Panc1 (cell line): ENCODE data around the gene LMCD1. TPM values are rescaled to one million over a fixed set of nuclear protein-coding genes. Genes with fewer than 3 reads are reported as not detected.

Experiments
- ATAC-seq: fragments of 200-7000 bp; cut with Tn5 transposase; 2 replicates; pipeline ENCODE4 v1.9.1; 2020; ENCODE audit warnings: mild to moderate bottlenecking, moderate library complexity
- BruUV-seq: library from RNA; stranded (reverse); fragments of 400-500 nt; replicated peaks from 2 replicates; lab custom pipeline; 2021; lab: Mats Ljungman, UMichigan
- CTCF ChIA-PET: fragments of 300-600 bp; sonication (Branson Sonifier 250); formaldehyde crosslinking; loops from one replicate; lab custom pipeline; 2022; ENCODE audit warnings: antibody characterized with exemption; lab: Charles Lee
- POLR2A ChIA-PET: fragments of 300-600 bp; sonication (Branson Sonifier 250); formaldehyde crosslinking; loops from one replicate; lab custom pipeline; 2022; ENCODE audit warnings: antibody characterized with exemption; lab: Charles Lee
- DNase-seq: peaks from one replicate; pipeline ENCODE4 v3.0.0-alpha.2; 2010; ENCODE audit warnings: low read depth, low spot score
- H3K27ac ChIP-seq: 2 replicates; pipeline ENCODE4 v1.5.1; 2011; ENCODE audit warnings: mild to moderate bottlenecking, low read length, inconsistent platforms
- H3K27me3 ChIP-seq: fragments of 200-500 bp; sonication (Bioruptor generic); 2 replicates; pipeline ENCODE4 v1.6.0; 2014; ENCODE audit warnings: low read length, inconsistent platforms; ENCODE audit not compliant: control insufficient read depth, insufficient read depth
- H3K36me3 ChIP-seq: fragments of 200-500 bp; sonication (Bioruptor generic); 2 replicates; pipeline ENCODE4 v1.5.1; 2014; ENCODE audit warnings: inconsistent platforms, mild to moderate bottlenecking, low read length, moderate library complexity; ENCODE audit not compliant: control insufficient read depth, insufficient read depth
- H3K4me1 ChIP-seq: 2 replicates; pipeline ENCODE4 v1.5.1; 2011; ENCODE audit warnings: inconsistent platforms, mild to moderate bottlenecking, low read length, moderate library complexity; ENCODE audit not compliant: control insufficient read depth, insufficient read depth
- H3K4me3 ChIP-seq, 2 experiments: 2 replicates each; pipeline ENCODE4 v1.5.1; 2011 to 2012; ENCODE audit warnings: low read depth in 2 of 2, low read length in 2 of 2, mild to moderate bottlenecking in 2 of 2, inconsistent platforms in 1 of 2, moderate library complexity in 1 of 2
- H3K9me3 ChIP-seq: fragments of 200-500 bp; sonication (Bioruptor generic); 2 replicates; pipeline ENCODE4 v1.5.1; 2014; ENCODE audit warnings: low read depth, mild to moderate bottlenecking, inconsistent platforms, low read length, moderate library complexity; ENCODE audit not compliant: control insufficient read depth, insufficient read depth
- POLR2AphosphoS5 ChIP-seq: IDR thresholded peaks from 2 replicates; pipeline ENCODE4 v1.6.1; 2012; ENCODE audit warnings: mild to moderate bottlenecking, low read depth, low read length, moderate library complexity
- SIN3A ChIP-seq: IDR thresholded peaks from 2 replicates; pipeline ENCODE4 v1.6.1; 2012; ENCODE audit warnings: low read depth, mild to moderate bottlenecking, low read length, moderate library complexity, borderline replicate concordance; ENCODE audit not compliant: insufficient read depth
- TCF7L2 ChIP-seq: IDR thresholded peaks from 2 replicates; pipeline ENCODE4 v1.6.1; 2011; ENCODE audit warnings: mild to moderate bottlenecking, low read depth, low read length, inconsistent platforms
- in situ Hi-C: cut with HindIII; loops from 2 replicates; pipeline ENCODE4 v1.10.0; 2016; ENCODE audit warnings: low sequenced_read_pairs, low pct_unique_long_range_greater_than_20kb
- intact Hi-C: fragments of 100-400 bp; cut with micrococcal nuclease; formaldehyde crosslinking; loops from one replicate; pipeline ENCODE4 v1.10.0; 2022; ENCODE audit not compliant: unreplicated experiment
- total RNA-seq: library from RNA; stranded (reverse); gene quantifications from one replicate; pipeline ENCODE4 v1.2.1, GENCODE V29; 2021; ENCODE audit not compliant: unreplicated experiment
- TF ChIP-seq, protein P1 (sequence below): fragments of 450-650 bp; IDR thresholded peaks from 2 replicates; pipeline ENCODE4 v1.5.1; 2017; ENCODE audit warnings: mild to moderate bottlenecking
- TF ChIP-seq, protein P2 (sequence below), 2 experiments: IDR thresholded peaks; 2 replicates each; pipeline ENCODE4 v1.6.1; 2011 to 2012; ENCODE audit warnings: low read depth in 2 of 2, control low read depth in 1 of 2, low read length in 1 of 2, mild to moderate bottlenecking in 1 of 2, moderate library complexity in 1 of 2; ENCODE audit not compliant: insufficient read depth in 1 of 2

Gene LMCD1
- total RNA-seq, 1 experiment from 2014 or later: 24.8 TPM

GRCh38 chr3:8505621-8506020 is 4.0 kb downstream of the LMCD1 start:
- ChIA-PET CTCF (interaction anchor here (0.7 kb wide), 1 partner anchor 36 kb away, joined by 3 read pairs; no protein-coding TSS in a partner anchor), POLR2A (no interaction called here)
- no peak for DNase-seq
- Histone ChIP-seq H3K4me3 (no peak overlapping the region), H3K9me3 (no peaks in the 10 kb centered on the region), H3K36me3 (no peaks in the 10 kb centered on the region; the same call in 1 of the 2 replicates), H3K27ac (peak overlapping the region; percentile 81), H3K27me3 (no peaks in the 10 kb centered on the region), H3K4me1 (peaks cover 60% of the 10 kb centered on the region)
- intact Hi-C loops: no loop called here
- ATAC-seq: no peak
- TF ChIP-seq, protein P1, sequence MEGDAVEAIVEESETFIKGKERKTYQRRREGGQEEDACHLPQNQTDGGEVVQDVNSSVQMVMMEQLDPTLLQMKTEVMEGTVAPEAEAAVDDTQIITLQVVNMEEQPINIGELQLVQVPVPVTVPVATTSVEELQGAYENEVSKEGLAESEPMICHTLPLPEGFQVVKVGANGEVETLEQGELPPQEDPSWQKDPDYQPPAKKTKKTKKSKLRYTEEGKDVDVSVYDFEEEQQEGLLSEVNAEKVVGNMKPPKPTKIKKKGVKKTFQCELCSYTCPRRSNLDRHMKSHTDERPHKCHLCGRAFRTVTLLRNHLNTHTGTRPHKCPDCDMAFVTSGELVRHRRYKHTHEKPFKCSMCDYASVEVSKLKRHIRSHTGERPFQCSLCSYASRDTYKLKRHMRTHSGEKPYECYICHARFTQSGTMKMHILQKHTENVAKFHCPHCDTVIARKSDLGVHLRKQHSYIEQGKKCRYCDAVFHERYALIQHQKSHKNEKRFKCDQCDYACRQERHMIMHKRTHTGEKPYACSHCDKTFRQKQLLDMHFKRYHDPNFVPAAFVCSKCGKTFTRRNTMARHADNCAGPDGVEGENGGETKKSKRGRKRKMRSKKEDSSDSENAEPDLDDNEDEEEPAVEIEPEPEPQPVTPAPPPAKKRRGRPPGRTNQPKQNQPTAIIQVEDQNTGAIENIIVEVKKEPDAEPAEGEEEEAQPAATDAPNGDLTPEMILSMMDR: no peak
- no peak for TF ChIP-seq POLR2AphosphoS5
- no peak for TF ChIP-seq TCF7L2
- in situ Hi-C loops: no loop called here
- BruUV-seq: no TSS peak

DNA sequence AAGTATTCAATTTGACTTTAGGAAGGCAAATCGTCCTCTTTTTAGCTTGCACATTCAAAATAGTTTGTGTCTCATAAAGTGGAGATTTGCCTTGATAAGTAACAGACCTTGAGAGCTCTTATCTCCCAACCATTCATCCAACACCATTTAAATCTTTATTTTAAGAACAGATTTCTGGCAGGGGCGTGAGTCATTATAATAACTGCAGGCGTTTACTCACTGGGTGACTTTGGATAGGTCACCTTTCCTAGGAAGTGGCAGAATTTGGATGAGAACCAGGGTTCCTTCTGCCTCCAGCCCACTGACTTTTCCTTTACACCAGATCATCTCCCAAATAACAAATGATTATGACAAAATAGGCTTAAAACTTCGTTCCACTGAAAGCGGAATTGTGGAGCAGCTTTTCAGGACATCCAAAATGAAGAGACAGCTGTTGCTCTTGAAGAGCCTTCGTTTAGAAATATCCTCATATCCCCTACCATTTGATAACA is 5.0 kb downstream of the LMCD1 start:
- Histone ChIP-seq H3K27me3 (no peaks in the 10 kb centered on the region), H3K4me1 (peaks cover 60% of the 10 kb centered on the region), H3K9me3 (no peaks in the 10 kb centered on the region), H3K4me3 (no peak overlapping the region), H3K27ac (peak overlapping the region; percentile 65), H3K36me3 (no peaks in the 10 kb centered on the region; the same call in 1 of the 2 replicates)
- ChIA-PET POLR2A (no interaction called here), CTCF (no interaction called here)
- no peak for DNase-seq
- ATAC-seq: no peak
- TF ChIP-seq, protein P2, sequence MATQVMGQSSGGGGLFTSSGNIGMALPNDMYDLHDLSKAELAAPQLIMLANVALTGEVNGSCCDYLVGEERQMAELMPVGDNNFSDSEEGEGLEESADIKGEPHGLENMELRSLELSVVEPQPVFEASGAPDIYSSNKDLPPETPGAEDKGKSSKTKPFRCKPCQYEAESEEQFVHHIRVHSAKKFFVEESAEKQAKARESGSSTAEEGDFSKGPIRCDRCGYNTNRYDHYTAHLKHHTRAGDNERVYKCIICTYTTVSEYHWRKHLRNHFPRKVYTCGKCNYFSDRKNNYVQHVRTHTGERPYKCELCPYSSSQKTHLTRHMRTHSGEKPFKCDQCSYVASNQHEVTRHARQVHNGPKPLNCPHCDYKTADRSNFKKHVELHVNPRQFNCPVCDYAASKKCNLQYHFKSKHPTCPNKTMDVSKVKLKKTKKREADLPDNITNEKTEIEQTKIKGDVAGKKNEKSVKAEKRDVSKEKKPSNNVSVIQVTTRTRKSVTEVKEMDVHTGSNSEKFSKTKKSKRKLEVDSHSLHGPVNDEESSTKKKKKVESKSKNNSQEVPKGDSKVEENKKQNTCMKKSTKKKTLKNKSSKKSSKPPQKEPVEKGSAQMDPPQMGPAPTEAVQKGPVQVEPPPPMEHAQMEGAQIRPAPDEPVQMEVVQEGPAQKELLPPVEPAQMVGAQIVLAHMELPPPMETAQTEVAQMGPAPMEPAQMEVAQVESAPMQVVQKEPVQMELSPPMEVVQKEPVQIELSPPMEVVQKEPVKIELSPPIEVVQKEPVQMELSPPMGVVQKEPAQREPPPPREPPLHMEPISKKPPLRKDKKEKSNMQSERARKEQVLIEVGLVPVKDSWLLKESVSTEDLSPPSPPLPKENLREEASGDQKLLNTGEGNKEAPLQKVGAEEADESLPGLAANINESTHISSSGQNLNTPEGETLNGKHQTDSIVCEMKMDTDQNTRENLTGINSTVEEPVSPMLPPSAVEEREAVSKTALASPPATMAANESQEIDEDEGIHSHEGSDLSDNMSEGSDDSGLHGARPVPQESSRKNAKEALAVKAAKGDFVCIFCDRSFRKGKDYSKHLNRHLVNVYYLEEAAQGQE (IDR thresholded peaks at IDR 0.05; ENCODE audit: insufficient read depth in 1 of 2, low read depth in 2 of 2, low read length in 1 of 2): no peak
- TF ChIP-seq TCF7L2: no peak
- TF ChIP-seq, protein P1: no peak
- TF ChIP-seq SIN3A: no peak
- TF ChIP-seq POLR2AphosphoS5: no peak
- in situ Hi-C loops (no loop called here), intact Hi-C loops (no loop called here)
- no TSS peak for BruUV-seq
